Suprapubic skin (tissue), 3 donors: ENCODE results near the gene PATZ1.

ENCODE experiments used
- EP300 ChIP-seq: sonication (generic); formaldehyde crosslinking; IDR thresholded peaks from one replicate; pipeline ENCODE4 v1.6.1; 2017; ENCODE audit warnings: antibody characterized with exemption
- POLR2A ChIP-seq, 2 donors: fragments of 450-650 bp; IDR thresholded peaks; one replicate each; pipeline ENCODE4 v1.6.1; 2017; ENCODE audit warnings: antibody characterized with exemption in 2 of 2, mild to moderate bottlenecking in 2 of 2, moderate library complexity in 2 of 2
- TF ChIP-seq, protein P1 (sequence below), 2 donors: fragments of 200-600 bp in 1 of 2; fragments of 450-650 bp in 1 of 2; sonication (generic) in 1 of 2; IDR thresholded peaks; one replicate each; pipeline ENCODE4 v1.5.1; 2016 to 2019; ENCODE audit warnings: antibody characterized with exemption in 2 of 2, mild to moderate bottlenecking in 1 of 2, moderate library complexity in 1 of 2

GRCh38 chr22:31360029-31360428, 13.9 kb upstream of the PATZ1 start:
- TF ChIP-seq, protein P1, sequence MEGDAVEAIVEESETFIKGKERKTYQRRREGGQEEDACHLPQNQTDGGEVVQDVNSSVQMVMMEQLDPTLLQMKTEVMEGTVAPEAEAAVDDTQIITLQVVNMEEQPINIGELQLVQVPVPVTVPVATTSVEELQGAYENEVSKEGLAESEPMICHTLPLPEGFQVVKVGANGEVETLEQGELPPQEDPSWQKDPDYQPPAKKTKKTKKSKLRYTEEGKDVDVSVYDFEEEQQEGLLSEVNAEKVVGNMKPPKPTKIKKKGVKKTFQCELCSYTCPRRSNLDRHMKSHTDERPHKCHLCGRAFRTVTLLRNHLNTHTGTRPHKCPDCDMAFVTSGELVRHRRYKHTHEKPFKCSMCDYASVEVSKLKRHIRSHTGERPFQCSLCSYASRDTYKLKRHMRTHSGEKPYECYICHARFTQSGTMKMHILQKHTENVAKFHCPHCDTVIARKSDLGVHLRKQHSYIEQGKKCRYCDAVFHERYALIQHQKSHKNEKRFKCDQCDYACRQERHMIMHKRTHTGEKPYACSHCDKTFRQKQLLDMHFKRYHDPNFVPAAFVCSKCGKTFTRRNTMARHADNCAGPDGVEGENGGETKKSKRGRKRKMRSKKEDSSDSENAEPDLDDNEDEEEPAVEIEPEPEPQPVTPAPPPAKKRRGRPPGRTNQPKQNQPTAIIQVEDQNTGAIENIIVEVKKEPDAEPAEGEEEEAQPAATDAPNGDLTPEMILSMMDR (IDR thresholded peaks at IDR 0.05): no peak
- TF ChIP-seq POLR2A (IDR thresholded peaks at IDR 0.05) (no peak), EP300 (no peak)
